Fibroblast of skin of abdomen (primary cell): ENCODE data around the gene TFPI. TPM values are rescaled to one million over a fixed set of nuclear protein-coding genes. Genes with fewer than 3 reads are reported as not detected.
A peak's percentile ranks its signal among the peaks of the same experiment; 100 is the strongest.
"Not testable (repeated sequence)": the region's sequence is repeated elsewhere in the genome, so short reads cannot be mapped to it uniquely, and the experiment has no call there.

Source experiments
- DNase-seq: peaks from one replicate; pipeline ENCODE4 v3.0.0-alpha.2; 2013
- polyA plus RNA-seq, 2 experiments: library from polyadenylated mRNA; unstranded; fragments of 120-200 nt; gene quantifications; one replicate each; pipeline ENCODE4 v1.2.1, GENCODE V29; 2013; ENCODE audit not compliant: insufficient read length in 2 of 2

The TFPI gene
- 9.6 TPM for polyA plus RNA-seq (2013, experiment 1 of 2; ENCODE audit: insufficient read length)
- polyA plus RNA-seq (2013, experiment 2 of 2; ENCODE audit: insufficient read length) = 8.1 TPM

DNA sequence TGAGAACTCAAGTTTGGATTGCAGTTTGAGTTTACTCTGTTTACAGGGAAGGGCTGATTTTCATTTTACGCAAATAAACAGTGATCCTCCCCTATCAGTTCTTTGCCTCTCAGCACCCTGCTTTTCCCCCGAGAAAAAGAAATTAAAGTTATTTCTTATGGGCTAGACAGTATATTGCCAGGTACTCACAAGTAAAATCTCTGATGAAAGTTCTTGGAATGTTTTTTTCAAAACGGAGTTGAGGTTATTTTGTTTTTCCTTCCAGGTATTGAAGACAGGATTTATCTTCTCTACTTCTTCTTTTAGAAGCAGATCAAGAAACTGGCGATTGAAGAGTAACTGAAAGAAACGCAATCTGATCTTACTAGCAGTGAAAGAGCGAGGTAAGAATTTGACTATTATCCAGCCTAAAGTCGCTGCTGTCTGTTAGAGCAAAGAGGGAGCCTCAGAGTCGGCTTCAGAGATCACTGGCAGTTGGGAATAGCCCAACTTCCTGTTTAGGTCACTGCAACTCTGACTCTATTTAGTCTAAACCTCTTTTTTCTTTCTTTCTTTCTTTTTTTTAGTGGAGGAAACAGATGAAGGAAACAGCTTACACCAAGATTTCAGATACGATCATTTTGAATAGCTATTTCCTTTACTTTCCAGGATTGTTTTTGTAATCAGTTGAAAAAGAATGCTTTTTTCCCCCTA, at the start of gene TFPI:
Gene TFPI (minus strand): TSS at position 425 of the 693 bp plus-strand sequence. CDS start 50,667 bp downstream, outside the sequence.
- peak; percentile 57 for DNase-seq

DNA sequence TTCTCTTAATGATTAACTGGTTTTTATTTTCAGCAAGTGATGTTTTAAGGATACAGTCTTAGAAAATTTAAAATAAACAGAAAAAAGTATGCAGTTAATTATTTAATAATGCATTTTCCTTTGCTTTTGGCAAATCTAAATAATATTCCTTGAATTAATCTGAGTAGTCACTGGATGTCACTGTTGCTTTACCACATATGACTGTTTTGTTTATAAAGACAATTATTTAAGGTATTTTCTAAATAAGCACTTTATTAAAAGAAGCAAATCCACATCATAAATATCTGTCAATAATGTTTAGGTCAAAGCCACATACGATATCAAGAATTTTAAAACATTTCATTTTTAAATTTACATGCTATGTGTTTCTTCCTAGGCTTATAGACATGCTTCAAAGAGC, 40.6 kb upstream of the TFPI start:
- DNase-seq = no peak

DNA sequence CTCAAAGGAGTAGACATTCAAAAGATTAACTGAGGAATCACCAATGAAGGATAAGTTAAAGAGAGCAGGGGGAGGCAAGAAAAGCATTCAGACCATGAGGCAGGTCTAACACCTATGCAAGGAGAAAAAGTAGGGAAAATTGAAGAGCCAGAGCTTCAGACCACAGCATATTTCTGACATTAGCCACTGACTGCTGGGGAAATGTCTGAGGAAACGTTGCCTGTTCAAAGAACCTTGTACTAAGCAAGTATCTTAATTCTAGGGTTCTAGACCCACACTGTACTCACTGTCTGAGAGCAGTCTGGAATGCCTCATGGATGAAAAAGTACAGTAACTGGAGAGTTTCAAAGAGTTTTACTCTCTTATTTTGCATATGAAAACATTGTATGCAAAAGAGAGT, 39.5 kb upstream of the TFPI start:
- peak; percentile 45 for DNase-seq

GRCh38 chr2:187593098-187593497, 38.9 kb upstream of the TFPI start:
- no peak for DNase-seq

GRCh38 chr2:187590175-187590574, 35.9 kb upstream of the TFPI start:
- no peak for DNase-seq

- DNase-seq = peak; percentile 28
These were observed 31.9 kb upstream of the TFPI start for GRCh38 chr2:187586011-187586641.

DNA sequence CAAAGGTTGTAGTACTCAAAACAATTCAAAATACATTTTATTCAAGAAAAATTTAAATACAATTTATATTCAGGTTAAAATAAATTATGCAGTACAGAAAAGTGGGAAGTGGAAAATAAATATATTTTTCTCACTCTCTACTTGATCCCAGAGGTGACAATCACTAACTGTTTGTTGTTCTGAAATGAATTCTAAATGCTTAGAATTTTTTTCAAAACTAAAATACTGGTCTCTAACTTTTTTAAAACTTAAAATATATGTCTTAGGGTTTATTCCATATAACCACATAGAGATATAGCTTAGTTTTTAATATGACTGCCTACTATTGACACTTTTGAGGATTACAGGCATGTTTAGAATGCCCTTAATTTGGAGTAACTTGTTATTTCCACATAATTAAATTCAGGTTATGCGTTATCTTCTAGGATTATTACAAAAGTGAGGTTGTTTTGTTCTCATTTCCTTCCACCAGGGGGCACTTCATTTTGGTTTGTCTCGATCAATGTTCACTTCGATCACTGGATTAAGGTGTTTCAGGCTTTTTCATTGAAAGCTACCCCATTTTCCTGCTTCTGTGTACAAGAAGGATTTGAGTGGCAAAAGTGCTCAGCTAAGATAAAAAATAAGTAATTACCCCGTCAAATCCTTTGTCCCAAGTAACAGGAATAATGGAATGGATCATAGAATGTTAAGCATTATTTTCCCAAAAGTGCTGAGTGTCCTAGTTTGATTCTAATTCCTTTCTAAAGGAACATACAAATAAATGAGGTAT, 27.1 kb upstream of the TFPI start:
- DNase-seq = peak; percentile 55

DNA sequence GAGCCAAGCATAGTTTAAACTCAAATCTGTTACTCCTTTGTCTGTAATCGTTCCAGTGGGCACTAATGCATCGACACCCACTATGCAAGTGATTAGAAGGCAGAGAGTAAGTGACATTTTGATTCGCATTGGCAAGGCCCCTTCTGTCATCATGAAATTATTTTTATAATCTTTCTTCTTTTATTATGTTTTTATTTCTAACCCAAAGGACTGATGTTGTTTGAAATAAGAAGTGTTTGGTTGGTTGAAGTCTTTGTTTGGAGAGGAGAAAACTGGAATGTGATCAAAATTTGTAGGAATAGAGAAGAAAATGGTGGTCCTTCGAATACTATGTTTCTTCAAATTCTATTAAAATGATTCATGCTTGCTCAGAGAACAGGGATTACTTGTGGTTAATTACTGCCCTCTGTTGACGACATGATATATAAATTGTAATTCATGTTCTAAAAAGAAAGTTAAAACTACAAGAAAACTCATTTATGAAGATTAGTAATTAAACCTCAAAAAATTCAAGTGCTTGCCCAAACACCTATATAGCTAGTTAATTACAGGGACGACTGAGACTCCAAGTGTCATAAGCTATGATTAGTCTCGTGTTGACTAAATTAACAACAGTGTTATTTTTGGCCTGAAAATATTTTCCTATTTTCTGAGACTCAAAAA, 26.4 kb upstream of the TFPI start:
- peak; percentile 69 for DNase-seq

DNA sequence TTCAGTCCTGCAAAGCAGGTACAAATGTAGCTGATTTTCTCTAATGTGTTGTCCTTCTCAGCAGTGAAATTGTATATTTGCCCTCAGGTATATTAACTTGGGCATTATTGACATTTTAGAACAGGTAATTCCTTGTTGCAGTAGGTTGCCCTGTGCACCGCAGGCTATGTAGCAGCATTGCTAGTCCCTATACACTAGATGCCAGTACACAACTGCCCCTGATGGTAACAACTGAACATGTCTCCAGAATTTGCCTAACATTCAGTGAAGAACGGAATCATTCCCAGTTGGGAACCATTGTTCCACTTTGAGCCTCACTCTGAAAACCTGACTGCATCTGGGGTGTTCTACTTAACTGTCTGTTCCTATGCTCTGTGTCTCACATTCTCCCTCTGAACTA, 23.1 kb upstream of the TFPI start:
- DNase-seq = no peak

GRCh38 chr2:187576906-187577305, 22.7 kb upstream of the TFPI start:
- DNase-seq = no peak

DNA sequence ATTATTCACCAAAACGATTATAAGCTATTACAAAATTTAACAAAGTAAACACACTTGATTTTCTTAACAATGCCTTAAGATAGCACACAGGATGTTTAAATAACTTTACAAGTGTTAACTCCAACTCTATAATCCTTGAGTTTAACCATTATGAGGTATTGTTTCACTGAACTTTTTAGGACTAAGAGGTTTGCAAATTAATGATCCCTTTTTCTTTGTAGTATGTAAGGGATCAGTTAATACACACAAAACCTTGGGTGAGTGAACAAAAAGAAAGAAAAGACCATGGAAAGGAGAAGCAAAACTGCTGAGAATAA, 21.5 kb upstream of the TFPI start:
- no peak for DNase-seq

DNA sequence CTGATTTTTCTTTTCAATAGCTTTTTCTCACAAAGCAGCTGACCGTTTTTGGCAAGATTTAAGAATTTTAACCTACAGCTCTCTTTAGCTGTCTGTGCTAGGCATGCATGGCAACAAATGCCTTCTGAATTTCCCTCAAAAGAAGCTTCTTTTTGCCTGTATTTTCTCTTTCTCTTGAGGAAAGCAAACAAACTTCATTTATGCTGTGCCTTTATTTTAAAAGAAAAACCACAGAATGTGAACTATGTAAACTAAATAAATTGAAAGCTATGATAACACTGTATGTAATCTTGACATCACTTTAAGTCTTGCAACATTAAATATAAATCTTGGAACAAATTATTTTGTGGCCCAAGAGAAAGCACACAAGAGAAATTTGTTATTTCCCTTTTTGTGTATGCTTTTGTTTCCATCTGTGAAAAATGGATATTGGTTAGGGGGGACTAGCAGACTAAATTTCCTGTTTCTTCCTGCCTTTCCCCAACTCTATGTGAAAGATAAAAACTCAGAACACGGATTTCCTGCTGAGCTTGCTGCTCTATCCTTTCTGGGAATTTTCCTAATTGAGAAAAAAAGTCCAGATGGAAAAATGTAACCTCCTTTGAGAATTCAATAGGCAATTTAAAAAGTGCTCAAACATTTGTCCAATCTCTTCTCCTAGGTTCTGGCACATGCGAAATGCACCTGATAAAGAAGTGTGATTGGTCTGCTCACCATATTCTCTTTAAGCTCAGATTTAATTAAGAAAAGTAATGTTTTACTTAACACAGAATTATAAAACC, 20.9 kb upstream of the TFPI start:
- peak; percentile 44 for DNase-seq

DNA sequence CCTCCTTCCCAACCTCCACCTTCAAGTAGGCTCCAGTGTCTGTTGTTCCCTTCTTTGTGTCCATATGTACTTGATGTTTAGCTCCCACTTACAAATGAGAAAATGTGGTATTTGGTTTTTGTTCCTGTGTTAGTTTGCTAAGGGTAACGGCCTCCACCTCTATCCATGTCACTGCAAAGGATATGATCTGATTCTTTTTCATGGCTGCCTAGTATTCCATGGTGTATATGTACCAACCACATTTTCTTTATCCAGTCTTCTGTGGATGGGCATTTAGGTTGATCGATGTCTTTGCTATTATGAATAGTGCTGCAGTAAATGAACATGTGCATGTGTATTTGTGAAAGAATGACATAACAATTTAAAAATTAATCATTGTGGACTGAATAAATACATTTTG, 19.5 kb upstream of the TFPI start:
- no peak for DNase-seq

- DNase-seq = not testable (repeated sequence)
These were observed 17.8 kb upstream of the TFPI start for GRCh38 chr2:187571996-187572395.

DNA sequence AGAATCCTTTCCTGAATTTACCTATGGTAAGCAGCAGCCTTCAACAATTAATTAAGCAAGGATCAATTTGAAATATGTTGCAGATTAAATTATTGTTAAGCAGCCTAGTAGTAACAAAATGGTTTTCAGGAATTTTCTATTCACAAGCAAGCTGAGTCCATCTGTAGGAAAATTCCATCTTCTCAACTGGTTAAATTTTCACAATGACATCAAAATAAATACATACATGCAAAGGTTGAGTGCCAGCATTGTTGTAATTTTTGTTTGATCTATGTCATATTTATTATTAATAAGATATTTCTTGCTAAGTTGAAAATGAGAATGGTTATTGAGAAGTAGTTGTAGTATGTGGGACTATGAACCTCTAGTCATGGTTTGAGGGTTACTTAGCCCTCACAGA, 15.3 kb upstream of the TFPI start:
- DNase-seq = no peak

DNA sequence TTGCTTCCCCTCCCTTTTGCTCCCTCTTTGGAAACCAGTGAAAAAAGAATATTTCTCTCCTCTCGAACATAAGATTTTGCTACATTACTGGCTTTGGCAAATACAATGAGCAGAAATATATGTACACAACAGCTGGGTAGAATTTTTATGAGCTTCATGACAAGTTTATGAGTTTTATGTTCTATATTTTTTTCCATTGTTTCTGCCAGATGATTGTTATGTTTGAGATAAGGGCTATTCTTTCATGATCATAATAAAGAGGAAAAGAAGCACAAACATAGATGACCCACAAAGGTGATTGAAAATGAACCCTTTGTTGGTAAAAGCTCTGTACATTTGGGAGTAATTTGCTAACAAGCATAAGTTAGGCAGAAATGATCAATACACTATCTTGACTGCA, 14.8 kb upstream of the TFPI start:
- DNase-seq = no peak

GRCh38 chr2:187567126-187567525, 12.9 kb upstream of the TFPI start:
- no peak for DNase-seq

GRCh38 chr2:187566712-187567111, 12.5 kb upstream of the TFPI start:
- no peak for DNase-seq

DNA sequence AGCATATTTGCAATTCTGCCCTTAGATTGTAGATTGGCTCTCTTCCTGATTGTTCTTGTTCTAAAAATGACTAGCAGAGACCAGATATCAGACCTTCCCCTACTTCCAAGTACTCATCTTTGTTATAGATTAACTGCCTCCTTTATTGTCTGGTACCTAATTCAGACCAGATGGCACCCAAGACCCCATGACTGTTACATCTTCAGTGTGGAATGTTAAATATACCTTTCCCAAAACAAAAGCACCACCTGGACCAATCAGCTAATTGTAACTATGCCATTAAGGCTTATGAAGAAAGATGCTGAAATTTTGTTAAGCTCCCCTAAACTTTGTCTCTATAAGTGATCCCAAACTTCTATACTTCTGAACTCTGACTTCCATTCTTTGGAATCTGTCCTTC, 12.0 kb upstream of the TFPI start:
- no peak for DNase-seq

DNA sequence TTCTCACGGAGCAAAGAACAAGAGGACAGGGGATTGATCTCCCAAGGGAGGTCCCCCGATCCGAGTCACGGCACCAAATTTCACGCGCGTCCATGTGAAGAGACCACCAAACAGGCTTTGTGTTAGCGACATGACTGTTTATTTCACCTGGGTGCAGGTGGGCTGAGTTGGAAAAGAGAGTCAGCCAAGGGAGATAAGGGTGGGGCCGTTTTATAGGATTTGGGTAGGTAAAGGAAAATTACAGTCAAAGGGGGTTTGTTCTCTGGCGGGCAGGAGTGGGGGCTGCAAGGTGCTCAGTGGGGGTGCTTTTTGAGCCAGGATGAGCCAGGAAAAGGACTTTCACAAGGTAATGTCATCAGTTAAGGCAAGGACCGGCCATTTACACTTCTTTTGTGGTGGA, 11.4 kb upstream of the TFPI start:
- not testable (repeated sequence) for DNase-seq

- not testable (repeated sequence) for DNase-seq
These were observed 2.3 kb upstream of the TFPI start for GRCh38 chr2:187556493-187556892.

DNA sequence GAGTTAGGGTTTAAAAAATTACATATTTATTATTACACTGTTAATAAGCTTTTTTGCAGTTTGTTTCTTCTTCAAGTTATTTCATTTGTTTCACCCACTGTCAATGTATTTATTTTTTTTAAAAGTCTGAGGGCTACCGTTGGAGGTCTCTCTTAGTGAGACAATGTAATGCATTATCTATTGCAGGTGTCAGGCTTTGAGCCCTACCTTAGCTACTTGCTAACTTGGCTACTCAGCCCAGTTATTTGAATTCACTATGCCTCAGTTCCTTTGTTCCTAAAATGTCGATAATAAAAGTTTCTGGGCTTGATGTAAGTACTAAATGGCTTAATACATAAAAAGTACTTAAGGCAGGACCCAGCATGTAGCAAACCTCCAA, 458 bp upstream of the TFPI start:
- no peak for DNase-seq
